PC-3 (cell line): ENCODE data around the gene DAPK1. TPM values are rescaled to one million over a fixed set of nuclear protein-coding genes. Genes with fewer than 3 reads are reported as not detected.

Experiments
- ATAC-seq: fragments of 200-7000 bp; cut with Tn5 transposase; 2 replicates; pipeline ENCODE4 v1.9.1; 2020; ENCODE audit warnings: mild to moderate bottlenecking, moderate library complexity
- BruUV-seq: library from RNA; stranded (reverse); fragments of 400-500 nt; replicated peaks from 2 replicates; lab custom pipeline; 2021; lab: Mats Ljungman, UMichigan
- CTCF ChIA-PET: fragments of 300-600 bp; sonication (Branson Sonifier 250); formaldehyde crosslinking; loops from one replicate; lab custom pipeline; 2022; ENCODE audit warnings: antibody characterized with exemption; lab: Charles Lee
- POLR2A ChIA-PET: fragments of 300-600 bp; sonication (Branson Sonifier 250); formaldehyde crosslinking; loops from one replicate; lab custom pipeline; 2022; ENCODE audit warnings: antibody characterized with exemption; ENCODE audit not compliant: unreplicated experiment; lab: Charles Lee
- DNase-seq: peaks from one replicate; pipeline ENCODE4 v3.0.0-alpha.2; 2015
- H2AFZ ChIP-seq: fragments of 300-600 bp; sonication (generic); 2 replicates; pipeline ENCODE4 v1.6.0; 2016; ENCODE audit warnings: antibody characterized with exemption, low read length
- H3F3A ChIP-seq: fragments of 300-600 bp; sonication (generic); one replicate; pipeline ENCODE4 v1.6.0; 2017; ENCODE audit warnings: antibody characterized with exemption, low read length, control low read depth, mild to moderate bottlenecking; ENCODE audit not compliant: unreplicated experiment
- H3K27ac ChIP-seq: fragments of 300-600 bp; sonication (generic); 2 replicates; pipeline ENCODE4 v1.5.1; 2016; ENCODE audit warnings: mild to moderate bottlenecking, low read length
- H3K27me3 ChIP-seq: fragments of 300-600 bp; sonication (generic); 2 replicates; pipeline ENCODE4 v1.6.1; 2016; ENCODE audit warnings: low read length, mixed read lengths
- H3K36me3 ChIP-seq: fragments of 300-600 bp; sonication (generic); 2 replicates; pipeline ENCODE4 v1.6.1; 2016; ENCODE audit warnings: low read depth, mixed run types, low read length, mixed read lengths
- H3K4me1 ChIP-seq: fragments of 300-600 bp; sonication (generic); 2 replicates; pipeline ENCODE4 v1.5.1; 2016; ENCODE audit warnings: low read length; ENCODE audit not compliant: insufficient read depth
- H3K4me2 ChIP-seq: fragments of 300-600 bp; sonication (generic); 2 replicates; pipeline ENCODE4 v1.6.0; 2016; ENCODE audit warnings: low read length
- H3K4me3 ChIP-seq: fragments of 300-600 bp; sonication (generic); 2 replicates; pipeline ENCODE4 v1.5.1; 2016; ENCODE audit warnings: mild to moderate bottlenecking, low read length, mixed read lengths
- H3K79me2 ChIP-seq: fragments of 300-600 bp; sonication (generic); 2 replicates; pipeline ENCODE4 v1.6.1; 2017; ENCODE audit warnings: low read length, mixed read lengths
- H3K9ac ChIP-seq: fragments of 300-600 bp; sonication (generic); 2 replicates; pipeline ENCODE4 v1.6.0; 2016; ENCODE audit warnings: mild to moderate bottlenecking, low read length
- H3K9me2 ChIP-seq: fragments of 300-600 bp; sonication (generic); replicated peaks from 2 replicates; pipeline ENCODE4 v1.6.1; 2016; ENCODE audit warnings: mixed run types, low read length, mixed read lengths
- H3K9me3 ChIP-seq: fragments of 300-600 bp; sonication (generic); 2 replicates; pipeline ENCODE4 v1.6.1; 2016; ENCODE audit warnings: low read length, mixed read lengths
- H4K20me1 ChIP-seq: fragments of 300-600 bp; sonication (generic); 2 replicates; pipeline ENCODE4 v1.6.1; 2016; ENCODE audit warnings: low read length, mixed read lengths
- EZH2 ChIP-seq: fragments of 300-600 bp; sonication (generic); IDR thresholded peaks from one replicate; pipeline ENCODE4 v1.6.1; 2017; ENCODE audit warnings: antibody characterized with exemption, mild to moderate bottlenecking, low read length; ENCODE audit not compliant: unreplicated experiment
- EZH2phosphoT487 ChIP-seq: fragments of 300-600 bp; sonication (generic); IDR thresholded peaks from 2 replicates; pipeline ENCODE4 v1.6.1; 2018; ENCODE audit warnings: mild to moderate bottlenecking, antibody characterized with exemption, low read length, borderline replicate concordance
- intact Hi-C: fragments of 100-400 bp; cut with micrococcal nuclease; formaldehyde crosslinking; loops from 2 replicates; pipeline ENCODE4 v1.9.0; 2023
- total RNA-seq: library from RNA; depleted of rRNA; stranded (reverse); fragments of >200 nt; gene quantifications from 2 replicates; pipeline ENCODE4 v1.2.3, GENCODE V29; 2014
- TF ChIP-seq, protein P1 (sequence below): fragments of 300-600 bp; sonication (generic); conservative IDR thresholded peaks from 2 replicates; pipeline ENCODE4 v1.5.1; 2017; ENCODE audit warnings: antibody characterized with exemption, low read depth, mild to moderate bottlenecking, low read length

DAPK1 gene
- total RNA-seq, 1 experiment from 2014 or later, result not detected

DNA sequence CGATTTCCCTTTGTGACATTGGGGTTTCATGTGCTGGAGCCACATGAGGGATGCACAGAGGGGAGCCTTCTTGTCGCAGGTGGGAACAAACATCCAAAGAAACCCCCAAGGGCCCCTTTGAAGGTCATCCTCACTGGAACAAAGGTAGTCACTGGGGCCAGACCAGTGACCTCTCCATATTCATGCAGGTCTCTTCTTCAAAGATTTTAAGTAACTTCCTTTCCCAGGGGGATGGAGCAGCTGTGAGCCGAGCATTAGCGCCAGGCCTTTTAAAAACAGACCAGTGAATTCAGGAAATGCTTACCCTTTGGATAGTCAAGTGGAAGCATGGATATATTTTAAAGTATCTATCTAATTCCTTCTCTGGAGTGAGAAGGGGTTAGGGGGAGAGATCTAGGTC, 33.0 kb downstream of the DAPK1 start:
- no TSS peak for BruUV-seq
- ATAC-seq (no peak), DNase-seq (no peak)
- POLR2A ChIA-PET, result no interaction called here
- Histone ChIP-seq H3K9me2 (no peaks in the 10 kb centered on the region), H3K4me2 (no peak overlapping the region), H2AFZ (no peak overlapping the region), H4K20me1 (no peaks in the 10 kb centered on the region), H3F3A (no peaks in the 10 kb centered on the region), H3K36me3 (no peaks in the 10 kb centered on the region), H3K27me3 (no peaks in the 10 kb centered on the region; the same call in 1 of the 2 replicates), H3K4me1 (no peaks in the 10 kb centered on the region), H3K4me3 (no peak overlapping the region), H3K27ac (no peak overlapping the region), H3K79me2 (no peaks in the 10 kb centered on the region), H3K9ac (no peak overlapping the region), H3K9me3 (no peaks in the 10 kb centered on the region)
- TF ChIP-seq EZH2phosphoT487 (no peak), EZH2 (no peak)
- TF ChIP-seq, protein P1, sequence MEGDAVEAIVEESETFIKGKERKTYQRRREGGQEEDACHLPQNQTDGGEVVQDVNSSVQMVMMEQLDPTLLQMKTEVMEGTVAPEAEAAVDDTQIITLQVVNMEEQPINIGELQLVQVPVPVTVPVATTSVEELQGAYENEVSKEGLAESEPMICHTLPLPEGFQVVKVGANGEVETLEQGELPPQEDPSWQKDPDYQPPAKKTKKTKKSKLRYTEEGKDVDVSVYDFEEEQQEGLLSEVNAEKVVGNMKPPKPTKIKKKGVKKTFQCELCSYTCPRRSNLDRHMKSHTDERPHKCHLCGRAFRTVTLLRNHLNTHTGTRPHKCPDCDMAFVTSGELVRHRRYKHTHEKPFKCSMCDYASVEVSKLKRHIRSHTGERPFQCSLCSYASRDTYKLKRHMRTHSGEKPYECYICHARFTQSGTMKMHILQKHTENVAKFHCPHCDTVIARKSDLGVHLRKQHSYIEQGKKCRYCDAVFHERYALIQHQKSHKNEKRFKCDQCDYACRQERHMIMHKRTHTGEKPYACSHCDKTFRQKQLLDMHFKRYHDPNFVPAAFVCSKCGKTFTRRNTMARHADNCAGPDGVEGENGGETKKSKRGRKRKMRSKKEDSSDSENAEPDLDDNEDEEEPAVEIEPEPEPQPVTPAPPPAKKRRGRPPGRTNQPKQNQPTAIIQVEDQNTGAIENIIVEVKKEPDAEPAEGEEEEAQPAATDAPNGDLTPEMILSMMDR, result no peak
- CTCF ChIA-PET, result no interaction called here
- intact Hi-C loops, result no loop called here

DNA sequence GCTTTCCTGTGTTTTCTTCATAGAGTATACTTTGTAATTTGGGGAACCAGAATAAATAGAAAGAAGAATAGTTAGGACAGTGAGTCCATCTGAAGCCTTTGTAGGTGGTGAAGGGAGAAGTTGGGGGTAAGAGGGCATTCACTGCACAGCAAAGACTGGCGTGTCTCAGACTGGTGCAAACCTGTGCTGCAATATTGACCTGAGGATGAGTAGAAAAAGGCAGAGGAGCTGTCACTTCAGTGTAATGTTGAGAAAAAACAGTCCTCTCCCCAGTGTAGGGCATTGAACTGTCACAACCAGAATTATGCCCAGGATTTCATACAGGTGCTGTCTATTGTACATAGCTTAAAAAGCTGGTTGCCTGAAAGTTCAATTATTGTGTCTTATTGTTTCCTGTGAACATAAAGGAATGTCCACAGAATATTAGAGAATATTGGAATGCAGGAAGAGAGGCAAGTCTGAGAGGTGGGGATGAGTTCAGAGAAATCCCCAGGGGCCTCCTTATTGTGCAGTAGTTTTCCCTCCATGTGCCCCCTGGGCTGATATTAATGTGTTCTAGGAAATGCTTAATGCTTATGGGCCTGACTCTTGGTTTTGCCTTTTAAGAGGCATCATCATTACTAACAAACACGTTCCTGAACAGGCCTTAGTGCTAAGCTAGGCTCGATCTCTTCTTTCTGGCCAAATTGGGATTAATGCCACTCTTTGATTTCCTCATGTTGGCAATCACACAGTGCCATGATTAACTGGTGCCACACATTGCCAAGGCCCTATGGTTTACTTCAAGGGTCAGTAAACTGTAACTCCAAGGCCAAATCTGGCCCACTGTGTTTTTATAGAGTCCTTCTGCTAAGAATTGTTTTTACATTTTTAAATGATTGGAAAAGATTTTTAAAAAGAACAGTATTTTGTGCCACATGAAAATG, 34.0 kb downstream of the DAPK1 start:
- DNase-seq (no peak), ATAC-seq (no peak)
- H3K4me1 ChIP-seq, result no peaks in the 10 kb centered on the region
- H3K36me3 ChIP-seq, result no peaks in the 10 kb centered on the region
- no peaks in the 10 kb centered on the region for H3K9me2 ChIP-seq
- no peaks in the 10 kb centered on the region for H4K20me1 ChIP-seq
- no TSS peak for BruUV-seq
- H3K27me3 ChIP-seq, result no peaks in the 10 kb centered on the region; the same call in 1 of the 2 replicates
- no peaks in the 10 kb centered on the region for H3K79me2 ChIP-seq
- no peak overlapping the region for H2AFZ ChIP-seq
- intact Hi-C loops, result no loop called here
- H3K4me2 ChIP-seq, result no peak overlapping the region
- ChIA-PET CTCF (no interaction called here), POLR2A (no interaction called here)
- TF ChIP-seq EZH2phosphoT487 (no peak), EZH2 (no peak)
- TF ChIP-seq, protein P1, result no peak
- H3F3A ChIP-seq, result no peaks in the 10 kb centered on the region
- no peaks in the 10 kb centered on the region for H3K9me3 ChIP-seq
- H3K27ac ChIP-seq, result no peak overlapping the region
- H3K4me3 ChIP-seq, result no peak overlapping the region
- no peak overlapping the region for H3K9ac ChIP-seq

DNA sequence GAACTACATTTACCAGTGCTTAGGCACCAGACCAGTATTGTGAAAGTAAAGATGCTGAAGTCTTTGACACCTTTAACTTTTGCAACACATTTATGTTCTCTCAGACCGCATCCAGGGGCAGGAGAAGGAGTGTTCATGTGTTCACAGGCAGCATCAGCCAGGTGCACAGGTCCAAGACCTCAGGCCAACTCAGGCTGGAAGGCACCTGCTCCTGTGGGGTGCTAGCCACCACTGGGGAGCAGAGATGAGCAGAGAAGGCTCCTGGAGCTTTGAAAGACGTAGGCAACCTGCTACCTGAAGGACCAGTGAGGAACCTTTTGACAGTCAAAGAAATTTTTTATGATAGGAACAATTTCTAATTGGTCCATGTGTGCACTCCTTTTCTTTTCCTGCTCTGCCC, 35.6 kb downstream of the DAPK1 start:
- no peak overlapping the region for H3K27ac ChIP-seq
- DNase-seq (no peak), ATAC-seq (no peak)
- TF ChIP-seq, protein P1, result no peak
- TF ChIP-seq EZH2 (no peak), EZH2phosphoT487 (no peak)
- H3K79me2 ChIP-seq, result no peaks in the 10 kb centered on the region
- H3K9me3 ChIP-seq, result no peaks in the 10 kb centered on the region
- intact Hi-C loops, result no loop called here
- ChIA-PET POLR2A (no interaction called here), CTCF (no interaction called here)
- no peak overlapping the region for H3K9ac ChIP-seq
- H3K4me2 ChIP-seq, result no peak overlapping the region
- no peaks in the 10 kb centered on the region for H3K27me3 ChIP-seq
- no peak overlapping the region for H3K4me3 ChIP-seq
- no TSS peak for BruUV-seq
- H4K20me1 ChIP-seq, result no peaks in the 10 kb centered on the region
- H3K9me2 ChIP-seq, result no peaks in the 10 kb centered on the region
- no peak overlapping the region for H2AFZ ChIP-seq
- no peaks in the 10 kb centered on the region for H3F3A ChIP-seq
- H3K36me3 ChIP-seq, result no peaks in the 10 kb centered on the region
- no peaks in the 10 kb centered on the region for H3K4me1 ChIP-seq
